Heart left ventricle (tissue), 13 donors: ENCODE data around the gene SLC17A3.

ENCODE experiments used
- POLR2A ChIP-seq, 2 donors: fragments of 450-650 bp; IDR thresholded peaks; one replicate each; pipeline ENCODE4 v1.6.1; 2017; ENCODE audit warnings: antibody characterized with exemption in 2 of 2, mild to moderate bottlenecking in 2 of 2, moderate library complexity in 2 of 2
- TF ChIP-seq, protein P1 (sequence below), 12 donors: fragments of 200-600 bp; sonication (generic) in 4 of 12; IDR thresholded peaks; one replicate each; pipeline versions ENCODE4 v1.5.0 to v1.8.0; 2018 to 2022; ENCODE audit warnings: antibody characterized with exemption in 12 of 12, mild to moderate bottlenecking in 5 of 12
- donor health status: ischemic (EF 13 %, LVEDD 7.1; RV severe dilation, severe dysfunction).
- donor health status: DM: no; HTN: yes; CAD: no.
- donor health status: DM: no; HTN: no; CAD: no.
- donor health status: ischemic (EF 25% LVEDD 6.9; RV normal size, moderate dysfunction).
- donor health status: ischemic (EF 25% LVEDD 5.7; RV mildly dilated, moderate dysfunction).
- donor health status: ischemic (EF 35%, LVEDD 5.7; RV mildly dilated, moderate dysfunction).
- donor health status: nonischemic (EF 11% LVEDD 7.7; RV severe dilation, severe dysfunction).
- donor health status: DM: yes; HTN: yes; CAD: no.
- donor health status: PGD.
- donor health status: ischemic (EF 29% LVEDD 5.4; RV normal size, mild dysfunction).
- donor health status: nonischemic (EF 23%, LVEDD 6.1; RV moderate dilation, normal function).

DNA sequence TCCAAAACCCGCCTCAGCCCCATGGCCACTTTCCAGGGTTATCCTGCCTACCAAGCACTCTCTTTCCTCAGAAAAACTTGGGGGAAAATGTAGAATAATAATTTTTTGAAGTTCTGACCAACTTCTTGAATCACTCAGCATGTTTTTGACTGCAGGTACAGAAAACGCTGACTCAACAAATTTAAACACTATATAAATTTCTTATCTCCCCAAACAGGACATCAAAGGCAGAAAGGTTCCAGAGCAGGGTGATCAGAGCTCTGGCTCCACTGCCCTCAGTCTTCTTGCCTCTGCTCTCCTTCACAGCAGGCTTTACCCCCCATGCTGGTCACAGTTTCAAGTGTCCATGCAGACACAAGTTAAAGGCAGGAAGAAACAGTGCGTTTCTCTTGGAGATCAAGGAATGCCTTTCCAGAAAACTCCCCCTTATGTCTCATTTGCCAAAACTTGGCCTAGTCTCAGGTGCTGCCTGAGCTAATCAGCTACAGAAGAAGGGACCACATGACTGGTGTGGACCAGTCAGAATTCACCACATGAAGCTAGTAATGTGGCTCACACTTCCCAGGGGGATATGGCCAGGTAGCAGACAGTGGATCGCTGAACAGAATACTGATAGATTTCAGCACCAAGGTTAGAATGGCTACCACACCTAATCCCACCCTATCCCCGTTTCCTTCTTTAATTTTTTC, 24.4 kb upstream of the SLC17A3 start:
- no peak for TF ChIP-seq POLR2A (IDR thresholded peaks at IDR 0.05)
- TF ChIP-seq, protein P1, sequence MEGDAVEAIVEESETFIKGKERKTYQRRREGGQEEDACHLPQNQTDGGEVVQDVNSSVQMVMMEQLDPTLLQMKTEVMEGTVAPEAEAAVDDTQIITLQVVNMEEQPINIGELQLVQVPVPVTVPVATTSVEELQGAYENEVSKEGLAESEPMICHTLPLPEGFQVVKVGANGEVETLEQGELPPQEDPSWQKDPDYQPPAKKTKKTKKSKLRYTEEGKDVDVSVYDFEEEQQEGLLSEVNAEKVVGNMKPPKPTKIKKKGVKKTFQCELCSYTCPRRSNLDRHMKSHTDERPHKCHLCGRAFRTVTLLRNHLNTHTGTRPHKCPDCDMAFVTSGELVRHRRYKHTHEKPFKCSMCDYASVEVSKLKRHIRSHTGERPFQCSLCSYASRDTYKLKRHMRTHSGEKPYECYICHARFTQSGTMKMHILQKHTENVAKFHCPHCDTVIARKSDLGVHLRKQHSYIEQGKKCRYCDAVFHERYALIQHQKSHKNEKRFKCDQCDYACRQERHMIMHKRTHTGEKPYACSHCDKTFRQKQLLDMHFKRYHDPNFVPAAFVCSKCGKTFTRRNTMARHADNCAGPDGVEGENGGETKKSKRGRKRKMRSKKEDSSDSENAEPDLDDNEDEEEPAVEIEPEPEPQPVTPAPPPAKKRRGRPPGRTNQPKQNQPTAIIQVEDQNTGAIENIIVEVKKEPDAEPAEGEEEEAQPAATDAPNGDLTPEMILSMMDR (IDR thresholded peaks at IDR 0.05), result no peak
